ENCODE results near the gene ARL3.

GRCh38 chr10:102646610-102647442 is 67.4 kb downstream of the ARL3 start:
- TF ChIP-seq POLR2A (IDR thresholded peaks at IDR 0.05) (no peak), CTCF (IDR thresholded peaks at IDR 0.05) (no peak), POLR2AphosphoS5 (IDR thresholded peaks at IDR 0.05) (no peak)

Data from gastroesophageal sphincter (tissue), 3 donors.